SK-N-MC (cell line): ENCODE measurements around the gene ATXN1.

Experiments
- EZH2 ChIP-seq: fragments of 200-600 bp; sonication (generic); IDR thresholded peaks from one replicate; pipeline ENCODE4 v1.6.1; 2017; ENCODE audit warnings: antibody characterized with exemption
- FOXP2 ChIP-seq: optimal IDR thresholded peaks from 2 replicates; pipeline ENCODE3; 2011; ENCODE audit warnings: mild to moderate bottlenecking, moderate library complexity; ENCODE audit not compliant: insufficient read depth; ENCODE audit errors: extremely low read length, control extremely low read depth
- POLR2AphosphoS5 ChIP-seq: IDR thresholded peaks from 2 replicates; pipeline ENCODE4 v1.6.1; 2012; ENCODE audit warnings: mild to moderate bottlenecking, low read depth, low read length, borderline replicate concordance

DNA sequence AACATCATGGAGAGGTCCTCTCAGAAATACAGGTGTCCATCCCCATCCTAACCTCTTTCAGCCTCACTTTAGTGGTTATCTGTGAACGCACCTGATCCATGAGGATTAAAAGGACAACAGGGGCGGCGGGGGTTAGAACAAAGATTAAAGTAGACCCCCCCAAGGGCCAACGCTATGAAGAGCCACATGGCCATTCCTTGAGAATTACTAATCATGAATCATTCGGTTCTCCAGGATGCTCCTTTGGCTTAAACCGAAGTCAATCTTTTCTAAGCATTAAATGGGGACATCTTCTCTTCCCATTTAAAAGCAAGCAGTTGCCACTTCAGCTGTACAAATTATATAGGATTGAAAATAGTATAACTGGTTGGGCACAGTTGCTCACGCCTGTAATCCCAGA lies 310.4 kb downstream of the ATXN1 start:
- TF ChIP-seq EZH2: no peak
- no peak for TF ChIP-seq POLR2AphosphoS5
- no peak for TF ChIP-seq FOXP2
